HG03066 (cell line): ENCODE measurements around the gene ZBTB11.
"Not testable (repeated sequence)": the region's sequence is repeated elsewhere in the genome, so short reads cannot be mapped to it uniquely, and the experiment has no call there.

Source experiments
- ATAC-seq: cut with Tn5 transposase; IDR thresholded peaks from one replicate; pipeline ENCODE4 v1.9.1; 2021; ENCODE audit warnings: low read depth; ENCODE audit not compliant: unreplicated experiment

ZBTB11 gene

DNA sequence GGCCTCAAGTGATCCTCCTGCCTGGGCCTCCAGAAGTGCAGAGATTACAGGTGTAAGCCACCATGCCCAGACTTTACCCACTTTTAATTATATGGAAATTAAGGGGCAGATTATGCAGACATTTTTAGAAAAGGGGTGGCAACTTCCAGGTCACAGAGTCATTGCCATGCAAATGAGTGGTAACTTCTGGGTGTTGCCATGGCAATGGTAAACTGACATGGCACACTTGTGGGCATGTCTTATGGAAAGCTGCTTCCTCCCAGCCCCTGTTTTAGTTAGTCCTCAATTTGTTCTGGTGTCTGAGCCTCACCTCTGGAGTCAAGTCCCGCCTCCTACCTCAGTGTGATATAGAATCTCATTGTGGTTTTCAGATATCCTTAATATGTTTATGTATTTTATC lies 53.3 kb downstream of the ZBTB11 start:
- no peak for ATAC-seq

- no peak for ATAC-seq
These were observed 57.2 kb downstream of the ZBTB11 start for GRCh38 chr3:101619734-101620133.

- ATAC-seq: no peak
These were observed 58.2 kb downstream of the ZBTB11 start for GRCh38 chr3:101618726-101619125.

- ATAC-seq: no peak
These were observed 59.5 kb downstream of the ZBTB11 start for GRCh38 chr3:101617478-101617877.

GRCh38 chr3:101615525-101615924 lies 61.4 kb downstream of the ZBTB11 start:
- no peak for ATAC-seq

- ATAC-seq: not testable (repeated sequence)
These were observed 63.9 kb downstream of the ZBTB11 start for GRCh38 chr3:101613014-101613413.

- no peak for ATAC-seq
These were observed 65.9 kb downstream of the ZBTB11 start for GRCh38 chr3:101611023-101611422.

DNA sequence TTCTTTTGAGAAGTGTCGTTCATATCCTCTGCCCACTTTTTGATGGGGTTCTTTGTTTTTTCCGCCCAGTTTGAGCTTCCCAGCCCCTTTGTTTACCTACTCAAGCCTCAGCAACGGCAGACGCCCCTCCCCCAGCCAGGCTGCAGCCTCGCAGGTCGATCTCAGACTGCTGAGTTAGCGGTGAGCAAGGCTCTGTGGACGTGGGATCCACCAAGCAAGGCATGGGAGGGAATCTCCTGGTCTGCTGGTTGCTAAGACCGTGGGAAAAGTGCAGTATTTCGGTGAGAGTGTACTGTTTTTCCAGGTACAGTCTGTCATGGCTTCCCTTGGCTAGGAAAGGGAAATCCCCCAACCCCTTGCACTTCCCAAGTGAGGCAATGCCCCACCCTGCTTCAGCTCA lies 71.5 kb downstream of the ZBTB11 start:
- ATAC-seq: not testable (repeated sequence)

DNA sequence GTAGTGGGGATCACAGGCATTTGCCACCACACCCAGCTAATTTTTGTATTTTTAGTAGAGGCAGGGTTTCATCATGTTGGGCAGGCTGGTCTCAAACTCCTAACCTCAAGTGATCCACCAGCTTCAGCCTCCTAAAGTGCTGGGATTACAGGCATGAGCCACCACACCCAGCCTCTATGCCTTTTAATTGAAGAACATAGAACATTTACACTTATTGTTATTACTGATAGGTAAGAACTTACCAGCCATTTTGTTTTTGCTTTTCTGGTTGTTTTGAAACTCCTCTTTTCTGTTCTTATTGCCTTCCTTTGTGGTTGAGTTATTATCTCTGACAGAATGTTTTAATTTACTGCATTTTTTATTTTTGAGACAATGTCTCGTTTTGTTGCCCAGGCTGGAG lies 73.7 kb downstream of the ZBTB11 start:
- no peak for ATAC-seq

DNA sequence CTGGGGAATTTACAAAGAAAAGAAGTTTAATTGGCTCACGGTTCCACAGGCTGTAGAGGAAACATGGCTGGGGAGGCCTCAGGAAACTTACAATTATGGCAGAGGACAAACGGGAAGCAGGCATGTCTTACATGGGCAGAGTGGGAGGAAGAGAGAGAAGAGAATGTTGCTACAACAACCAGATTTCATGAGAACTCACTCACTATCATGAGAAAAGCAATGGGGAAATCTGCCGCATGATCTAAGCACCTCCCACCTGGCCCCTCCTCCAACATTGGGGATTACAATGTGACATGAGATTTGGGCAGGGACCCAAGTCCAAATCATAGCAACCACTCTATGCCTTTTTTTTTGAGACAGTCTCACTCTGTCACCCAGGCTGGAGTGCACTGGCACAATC lies 74.2 kb downstream of the ZBTB11 start:
- no peak for ATAC-seq
